GM21515 (cell line): ENCODE data around the gene AMER2.
A peak's percentile ranks its signal among the peaks of the same experiment; 100 is the strongest.

Experiments
- ATAC-seq: cut with Tn5 transposase; IDR thresholded peaks from one replicate; pipeline ENCODE4 v1.9.1; 2021; ENCODE audit not compliant: unreplicated experiment

AMER2 gene

DNA sequence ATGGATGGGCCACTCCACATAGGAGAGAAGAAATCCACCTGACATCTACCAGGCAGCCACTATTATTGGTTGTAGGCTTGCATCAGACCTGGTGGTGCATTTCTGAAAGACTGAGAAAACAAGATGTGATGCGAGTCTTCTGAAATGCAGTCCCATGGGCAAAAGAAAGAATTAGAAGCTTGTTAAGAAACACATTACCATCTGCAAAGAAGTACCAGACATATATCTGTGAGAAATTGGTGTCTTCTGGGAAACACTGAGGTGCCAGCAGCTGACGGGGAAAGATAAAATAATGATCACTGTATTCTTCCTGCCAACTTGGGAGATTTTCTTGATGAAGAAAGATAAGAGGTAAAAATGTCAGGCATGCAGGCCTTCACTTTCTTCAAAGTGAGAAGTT is 14.4 kb downstream of the AMER2 start:
- ATAC-seq: no peak

DNA sequence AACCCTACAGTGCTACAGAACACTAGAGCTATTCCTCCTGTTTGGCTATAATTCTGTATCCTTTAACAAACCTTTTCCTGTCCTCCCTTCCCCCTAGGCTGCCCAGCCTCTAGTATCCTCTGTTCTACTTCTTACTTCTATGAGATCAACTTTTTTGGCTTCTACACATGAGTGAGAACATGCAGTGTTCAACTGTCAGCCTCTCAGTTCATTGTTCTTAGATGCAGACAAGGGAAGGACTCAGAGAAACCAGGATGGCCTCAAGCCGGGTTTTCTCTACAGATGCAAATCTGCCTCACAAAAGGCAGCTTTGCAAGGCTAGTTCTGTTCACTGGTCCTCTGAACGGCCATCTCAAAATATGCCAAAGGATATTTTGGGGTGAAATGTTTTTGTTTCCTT is 18.4 kb downstream of the AMER2 start:
- no peak for ATAC-seq

DNA sequence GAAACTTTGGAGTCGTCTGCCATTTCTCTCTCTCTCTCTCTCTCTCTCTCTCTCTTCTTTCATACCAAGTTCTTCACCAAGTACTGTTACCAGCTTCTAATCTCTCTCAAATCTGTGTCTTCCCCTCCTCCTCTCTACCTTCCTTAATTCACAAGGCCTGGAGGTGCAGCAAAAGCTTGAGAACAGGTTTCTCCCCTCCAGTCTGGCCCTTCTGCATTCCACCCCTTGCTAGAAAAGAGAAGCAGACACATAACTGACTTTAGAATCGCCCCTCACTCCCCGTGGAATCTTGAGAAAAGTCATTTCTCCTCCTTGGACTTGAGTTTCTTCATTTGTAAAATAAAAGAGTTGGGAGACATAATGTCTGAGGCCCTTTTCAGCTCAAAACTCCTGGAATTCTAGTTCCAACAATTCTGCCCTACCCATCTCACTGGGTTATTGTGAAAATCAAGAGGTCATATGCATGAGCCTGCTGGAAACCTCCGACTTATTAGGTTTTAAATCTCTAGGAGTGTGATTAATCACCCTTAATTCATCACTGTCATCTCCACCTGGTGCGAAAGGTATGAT is 20.4 kb downstream of the AMER2 start:
- no peak for ATAC-seq

DNA sequence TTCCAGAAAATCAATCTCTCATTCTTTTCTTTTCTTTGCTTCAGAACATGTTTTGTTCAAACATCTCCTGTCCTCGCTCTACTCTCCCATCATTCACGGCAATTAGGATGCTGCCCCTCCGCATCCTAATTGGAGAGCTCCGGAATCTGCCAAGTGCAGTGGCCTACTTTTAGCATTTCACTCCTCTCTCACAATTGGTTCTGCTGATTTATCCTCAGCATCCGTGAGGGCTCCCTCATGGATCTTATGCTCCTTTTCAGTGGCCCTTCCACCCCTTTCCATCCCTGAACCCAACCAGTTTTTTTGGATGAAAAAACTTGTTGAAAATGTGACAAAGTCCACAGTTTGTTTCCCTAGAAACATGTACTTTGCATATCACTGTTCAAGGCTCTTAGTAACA is 22.4 kb downstream of the AMER2 start:
- ATAC-seq: no peak

DNA sequence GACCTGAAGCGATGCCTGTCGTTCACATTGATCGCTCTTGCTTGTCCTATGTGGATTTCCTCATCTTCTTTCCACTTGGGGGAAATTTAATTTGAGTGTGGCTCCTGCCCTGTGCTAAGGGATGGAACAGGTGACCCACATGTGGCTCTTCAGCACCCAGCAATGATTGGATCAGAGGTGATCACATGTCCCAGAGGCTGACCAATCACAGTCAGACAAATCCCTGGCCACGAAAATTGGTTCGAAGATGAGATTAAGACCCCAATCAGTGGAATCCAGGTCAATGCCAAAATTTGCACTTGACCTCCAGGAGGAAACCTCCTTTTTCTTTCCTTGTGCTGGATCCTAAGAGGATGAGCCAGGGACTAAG is 23.7 kb downstream of the AMER2 start:
- no peak for ATAC-seq

DNA sequence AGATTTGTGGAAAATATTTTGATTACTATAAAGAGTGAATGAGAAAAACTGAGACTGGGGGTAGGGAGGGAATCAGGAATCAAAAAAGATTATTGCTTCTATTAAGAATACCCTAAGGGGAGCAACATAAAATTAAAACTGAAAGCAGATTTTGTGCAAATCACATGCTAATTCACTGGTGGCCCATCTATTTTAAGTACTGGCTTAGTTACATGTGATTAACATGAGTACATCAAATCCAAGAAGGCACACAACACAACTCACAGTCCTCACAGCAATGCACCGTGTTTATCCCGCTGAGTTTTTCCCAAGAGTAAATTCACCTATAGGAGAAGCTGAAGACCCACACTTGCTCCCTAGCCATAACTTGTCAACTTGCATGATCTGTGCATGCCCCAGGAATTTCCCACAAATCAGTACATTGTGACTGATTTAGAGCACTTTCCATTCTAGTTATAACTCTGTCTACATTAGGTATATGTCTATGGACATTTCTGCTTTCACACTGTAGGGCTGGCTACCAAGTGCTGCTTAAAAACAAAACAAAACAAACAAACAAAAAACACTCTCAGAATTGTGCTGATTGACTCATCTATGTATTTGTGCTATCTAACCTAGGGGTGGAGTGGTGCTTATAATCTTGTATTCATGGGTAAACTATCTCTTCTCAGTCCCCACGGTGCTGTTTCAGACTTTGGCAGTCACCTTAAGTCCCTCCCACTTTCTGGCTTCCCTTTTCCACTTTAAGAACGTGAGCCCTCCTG is 24.3 kb downstream of the AMER2 start:
- peak; percentile 70 for ATAC-seq

DNA sequence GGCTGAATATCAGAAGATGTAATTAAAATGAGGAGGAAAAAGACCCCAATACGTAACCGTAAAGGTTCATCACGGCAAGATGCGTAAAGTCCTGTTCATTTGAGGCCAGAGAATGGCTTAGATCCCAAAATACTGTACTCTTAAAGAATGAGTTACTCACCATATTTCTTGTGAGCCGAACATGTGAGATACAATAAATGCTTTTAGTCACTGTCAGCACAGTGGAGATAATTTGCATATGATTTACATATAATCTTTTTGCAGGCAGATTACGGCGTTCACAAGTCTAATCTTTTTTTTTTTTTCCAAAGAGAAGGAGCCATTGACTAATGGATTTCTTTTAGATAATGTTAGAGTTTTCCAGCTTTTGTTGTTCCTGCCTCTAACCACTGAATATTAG is 28.4 kb downstream of the AMER2 start:
- no peak for ATAC-seq

DNA sequence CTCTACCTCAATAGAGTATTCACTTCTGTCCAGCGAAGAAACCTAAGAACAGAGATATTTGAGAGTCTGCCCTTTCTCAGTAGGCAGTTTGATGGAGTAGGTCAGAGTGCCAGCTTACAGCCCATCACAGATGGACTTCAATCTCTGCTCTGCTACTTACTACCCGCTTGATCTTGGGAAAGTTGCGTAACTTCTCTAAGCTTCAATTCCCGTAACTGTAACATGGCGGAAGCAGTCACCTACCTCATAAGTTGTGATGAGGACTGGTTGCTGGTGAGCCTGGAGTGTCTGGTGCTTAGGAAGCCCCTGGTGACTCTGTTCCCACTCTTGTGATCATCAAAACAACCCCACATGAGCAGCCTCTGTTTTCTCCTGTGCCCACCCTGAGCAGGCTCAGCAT is 31.0 kb downstream of the AMER2 start:
- no peak for ATAC-seq

DNA sequence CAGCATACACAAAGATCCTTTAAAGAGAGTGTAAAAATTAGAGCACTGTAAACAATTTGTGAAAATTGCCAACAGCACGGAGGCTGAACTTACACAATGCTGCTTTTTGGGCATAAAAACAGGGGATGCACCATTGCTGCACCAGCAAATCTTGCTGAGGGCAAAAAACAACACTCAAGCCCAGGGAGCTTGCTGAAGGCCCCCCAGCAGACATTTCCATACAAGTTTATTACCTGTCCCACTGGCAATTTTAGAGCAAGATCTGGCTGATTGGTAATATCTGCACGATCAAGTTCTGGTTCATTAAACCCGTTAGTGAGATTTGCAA is 34.3 kb downstream of the AMER2 start:
- no peak for ATAC-seq

DNA sequence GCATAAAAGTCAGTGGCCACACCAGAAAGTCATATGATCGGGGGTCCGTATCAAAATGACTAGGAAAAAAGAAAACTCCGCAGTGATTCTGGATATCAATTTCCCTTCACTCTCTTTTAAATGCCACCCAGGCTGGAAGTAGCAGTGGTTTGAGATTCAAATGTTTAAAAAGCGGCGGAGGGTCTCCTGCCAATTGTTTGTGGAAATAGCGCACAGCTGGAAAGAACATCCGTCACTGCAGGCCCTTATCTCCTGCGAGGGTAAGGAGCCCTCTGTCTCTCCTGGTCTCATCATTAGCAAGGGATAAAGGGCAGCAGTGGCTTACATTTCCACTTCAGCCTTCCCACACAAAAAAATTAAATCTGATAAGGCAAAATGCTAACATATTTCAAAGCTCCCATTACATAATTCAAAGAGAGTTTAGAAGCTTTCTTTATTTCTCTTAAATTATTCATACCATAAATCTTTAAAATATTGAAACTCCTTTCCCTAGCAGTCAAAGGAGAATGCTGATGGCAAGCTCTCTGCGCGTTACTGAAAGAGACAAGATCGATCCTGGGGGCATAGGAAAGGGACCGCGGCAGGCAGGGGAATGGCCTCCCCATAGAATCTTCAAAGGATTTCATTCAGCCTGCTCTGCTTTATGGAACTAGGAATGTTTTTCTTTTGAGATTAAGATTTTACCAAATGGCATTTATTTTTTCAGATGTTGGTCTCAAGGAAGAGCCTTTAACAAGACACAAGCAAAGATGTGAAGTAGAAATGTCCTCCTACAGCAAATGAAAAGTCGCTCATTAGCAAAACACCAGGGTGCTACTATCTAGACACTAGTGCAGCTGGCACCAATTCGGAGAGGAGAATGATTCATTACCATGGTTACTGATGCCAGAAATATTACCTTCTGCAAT is 35.0 kb downstream of the AMER2 start:
- ATAC-seq: no peak

DNA sequence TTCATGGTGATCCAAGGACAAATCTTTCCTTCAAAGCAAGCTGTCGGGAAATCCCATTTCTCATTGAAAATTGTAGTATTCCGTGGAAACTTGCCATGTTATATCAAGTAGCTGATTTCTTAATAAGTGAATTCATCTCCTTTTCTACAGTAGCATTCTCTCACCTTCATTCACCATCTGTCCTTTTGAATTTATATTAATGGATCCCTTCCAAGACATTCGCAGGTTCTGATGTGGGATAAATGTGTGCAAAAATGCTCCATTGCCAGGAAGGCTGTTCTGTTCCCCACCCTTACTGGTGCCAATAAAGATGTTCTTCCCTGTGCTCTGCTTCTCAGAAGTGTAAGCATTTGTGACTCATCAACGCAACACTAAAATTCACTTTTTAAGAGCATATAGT is 36.2 kb downstream of the AMER2 start:
- ATAC-seq: no peak

DNA sequence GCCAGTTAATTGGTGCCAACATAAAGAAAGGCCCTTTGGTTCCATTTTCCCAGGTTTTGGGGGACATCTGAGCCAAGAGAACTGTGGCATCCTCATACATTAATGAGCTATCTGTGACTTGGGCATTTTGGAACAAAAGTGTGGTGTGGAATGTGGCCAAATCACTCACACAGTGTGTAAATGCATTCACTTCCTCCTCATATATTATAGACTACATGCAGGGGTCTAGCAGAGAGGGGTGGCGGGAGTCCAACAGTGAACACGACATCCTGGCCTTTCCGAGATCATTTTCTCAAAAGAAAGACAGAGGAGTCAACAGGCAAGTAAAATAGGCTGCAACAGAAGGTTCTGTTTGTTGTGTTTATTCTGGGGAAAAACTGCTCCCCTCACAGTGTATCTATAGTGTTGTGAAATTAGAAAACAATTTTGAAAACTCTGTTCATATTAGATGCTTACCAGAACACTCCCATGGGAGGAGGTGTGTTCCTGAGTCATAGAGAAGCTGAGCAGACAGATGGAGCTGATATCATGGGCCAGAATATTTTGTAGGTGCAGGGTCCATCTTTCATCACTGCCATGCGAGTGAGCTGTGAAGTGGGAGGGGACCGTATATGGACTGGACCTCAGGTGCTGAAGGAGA is 39.2 kb downstream of the AMER2 start:
- no peak for ATAC-seq

DNA sequence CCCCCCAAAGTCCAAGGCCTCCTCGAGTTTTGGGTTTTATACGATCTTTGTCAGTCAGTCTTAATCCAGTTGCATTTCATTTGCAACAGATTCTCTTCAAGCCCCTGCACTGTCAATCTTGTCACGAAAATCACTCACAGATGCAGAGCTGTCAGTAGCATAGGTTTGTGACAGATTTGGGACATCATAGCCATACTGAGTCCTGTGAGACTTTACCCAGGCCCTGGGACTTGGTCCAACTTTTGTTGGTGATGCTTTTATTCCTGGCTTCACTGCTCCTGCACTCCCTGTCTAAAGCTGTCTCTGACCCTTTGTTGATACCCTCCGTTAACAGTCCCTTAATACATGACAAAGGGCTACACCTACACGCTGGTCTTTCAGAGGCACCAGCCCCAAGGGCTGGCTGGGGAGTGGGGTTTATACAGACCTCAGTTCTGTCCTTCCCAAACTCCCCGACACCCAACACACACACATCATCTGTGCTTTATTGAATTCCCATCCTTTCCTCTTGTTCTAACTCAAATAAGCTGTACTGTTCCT is 40.1 kb downstream of the AMER2 start:
- no peak for ATAC-seq

DNA sequence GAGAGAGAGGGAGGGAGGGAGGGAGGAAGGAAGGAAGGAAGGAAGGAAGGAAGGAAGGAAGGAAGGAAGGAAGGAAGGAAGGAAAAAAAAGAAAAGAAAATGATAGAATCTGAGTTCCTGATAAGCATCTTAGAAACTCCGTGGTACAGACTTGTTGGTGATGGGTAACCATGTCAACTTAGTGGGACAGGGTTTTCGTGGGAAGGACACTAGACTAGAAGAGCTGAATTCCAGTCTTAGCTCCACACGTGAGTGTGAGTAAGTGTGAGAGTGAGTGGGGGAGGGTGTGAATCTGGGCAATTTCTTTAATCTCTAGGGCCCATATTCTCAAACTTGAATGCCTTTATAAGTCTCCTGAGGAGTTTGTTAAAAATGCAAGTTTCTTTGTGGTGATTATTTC is 41.1 kb downstream of the AMER2 start:
- no peak for ATAC-seq

DNA sequence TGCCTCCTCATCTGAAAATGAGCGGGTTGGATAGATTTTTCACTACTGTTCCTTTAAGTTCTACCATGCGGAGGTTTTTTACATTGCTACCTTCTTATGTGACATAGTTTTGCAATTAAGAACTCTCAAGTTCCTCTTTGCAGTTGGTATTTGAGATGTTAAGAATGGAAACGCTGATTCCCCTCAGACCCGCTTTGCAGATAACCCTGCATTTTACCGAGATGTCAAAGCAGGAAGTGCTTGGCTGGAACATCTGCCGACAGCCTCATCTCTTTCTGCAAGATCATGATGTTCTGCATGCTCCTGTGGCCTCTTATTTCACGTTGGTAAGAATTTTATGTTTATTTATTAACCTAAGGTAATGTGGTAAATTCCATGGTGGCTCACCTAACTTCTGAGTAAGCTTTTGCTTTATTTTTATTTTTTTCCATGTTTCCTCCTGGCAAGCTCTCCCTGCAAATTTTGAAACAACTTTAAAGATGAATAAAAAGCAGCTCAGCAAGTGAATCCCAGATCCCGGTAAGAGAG is 53.6 kb downstream of the AMER2 start:
- no peak for ATAC-seq

DNA sequence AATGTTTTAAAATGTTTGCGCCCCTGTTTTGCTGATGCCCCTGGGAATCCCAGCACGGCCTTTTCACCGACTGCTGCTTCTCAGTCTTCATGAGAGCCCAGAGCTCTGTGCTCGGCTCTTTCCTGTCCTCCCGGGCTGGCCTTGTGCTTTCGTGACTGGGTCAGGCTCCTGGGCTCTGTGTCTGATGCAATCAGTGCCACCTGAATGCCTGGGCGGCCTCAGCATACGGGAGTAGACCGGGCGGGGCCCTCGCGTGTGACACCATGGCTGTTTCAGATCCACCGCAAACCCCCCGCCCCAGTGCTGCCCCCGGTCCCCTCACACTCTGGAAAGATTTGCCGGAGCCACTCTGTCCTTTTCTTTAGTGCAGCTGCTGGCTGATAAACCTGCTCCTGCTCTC is 54.8 kb downstream of the AMER2 start:
- ATAC-seq: no peak

DNA sequence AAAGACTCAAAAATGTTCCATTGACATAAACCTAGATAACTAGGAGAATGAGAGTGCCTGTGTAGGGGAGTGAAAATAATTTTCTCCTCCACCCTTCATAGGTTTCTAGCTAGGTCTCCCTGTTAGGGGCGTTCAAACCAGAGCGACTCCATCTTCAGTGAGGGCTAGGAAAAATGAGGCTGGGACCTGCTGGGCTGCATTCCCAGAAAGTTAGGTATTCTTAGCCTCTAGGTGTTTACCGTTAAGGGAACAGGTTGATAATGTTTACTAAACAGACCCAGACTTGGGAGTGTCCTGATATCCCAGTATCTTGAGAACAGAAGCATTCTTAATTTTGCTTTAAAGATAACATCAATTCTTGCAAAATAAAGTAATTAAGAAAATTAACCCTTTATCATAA is 56.0 kb downstream of the AMER2 start:
- ATAC-seq: no peak

DNA sequence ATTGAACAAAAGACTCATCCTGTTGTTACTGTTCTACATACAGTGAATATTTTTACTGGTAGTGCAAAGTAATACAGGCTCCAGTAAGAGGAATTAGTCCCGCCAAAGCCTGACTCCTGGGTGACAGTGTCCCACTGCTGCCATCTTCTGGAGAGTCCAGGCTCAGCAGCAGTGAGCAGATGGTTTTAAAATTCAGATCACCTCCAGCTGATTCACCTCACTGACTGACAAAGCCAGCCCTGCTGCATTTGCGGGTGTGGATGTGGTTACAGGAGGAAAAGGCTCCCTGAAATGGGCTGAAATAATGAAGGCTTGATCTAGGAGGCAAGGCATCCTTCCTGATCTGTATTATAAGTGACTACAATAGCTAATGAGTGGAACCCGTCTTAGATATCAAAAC is 57.9 kb downstream of the AMER2 start:
- no peak for ATAC-seq

DNA sequence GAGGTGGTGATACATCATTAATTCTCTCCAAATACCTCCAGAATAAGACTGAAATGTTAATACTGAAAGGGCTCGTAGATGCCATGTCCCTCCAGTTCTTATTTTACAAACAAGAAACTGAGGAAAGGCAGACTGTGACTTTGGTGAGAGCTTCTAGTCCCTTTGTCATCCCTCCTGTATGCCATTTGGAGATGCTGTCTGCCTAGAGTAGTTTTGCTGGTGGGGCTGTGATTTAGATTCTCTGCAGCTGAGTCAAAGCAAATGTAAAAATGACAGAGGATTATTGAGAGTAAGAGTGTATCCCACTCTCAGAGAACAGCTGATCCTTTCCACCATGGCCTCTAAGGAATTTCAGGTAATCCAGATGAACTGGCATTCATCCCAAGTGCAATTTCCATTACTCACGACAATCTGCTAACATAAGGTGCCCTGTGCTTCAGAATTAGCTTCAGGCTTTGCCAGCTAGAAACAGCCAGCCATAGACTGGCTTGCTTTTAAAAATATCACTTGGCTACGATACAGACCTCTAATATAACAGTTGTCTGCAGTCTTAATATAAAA is 59.3 kb downstream of the AMER2 start:
- no peak for ATAC-seq
